ENCODE measurements around the gene ADM5.
A peak's percentile ranks its signal among the peaks of the same experiment; 100 is the strongest.

ADM5 gene

DNA sequence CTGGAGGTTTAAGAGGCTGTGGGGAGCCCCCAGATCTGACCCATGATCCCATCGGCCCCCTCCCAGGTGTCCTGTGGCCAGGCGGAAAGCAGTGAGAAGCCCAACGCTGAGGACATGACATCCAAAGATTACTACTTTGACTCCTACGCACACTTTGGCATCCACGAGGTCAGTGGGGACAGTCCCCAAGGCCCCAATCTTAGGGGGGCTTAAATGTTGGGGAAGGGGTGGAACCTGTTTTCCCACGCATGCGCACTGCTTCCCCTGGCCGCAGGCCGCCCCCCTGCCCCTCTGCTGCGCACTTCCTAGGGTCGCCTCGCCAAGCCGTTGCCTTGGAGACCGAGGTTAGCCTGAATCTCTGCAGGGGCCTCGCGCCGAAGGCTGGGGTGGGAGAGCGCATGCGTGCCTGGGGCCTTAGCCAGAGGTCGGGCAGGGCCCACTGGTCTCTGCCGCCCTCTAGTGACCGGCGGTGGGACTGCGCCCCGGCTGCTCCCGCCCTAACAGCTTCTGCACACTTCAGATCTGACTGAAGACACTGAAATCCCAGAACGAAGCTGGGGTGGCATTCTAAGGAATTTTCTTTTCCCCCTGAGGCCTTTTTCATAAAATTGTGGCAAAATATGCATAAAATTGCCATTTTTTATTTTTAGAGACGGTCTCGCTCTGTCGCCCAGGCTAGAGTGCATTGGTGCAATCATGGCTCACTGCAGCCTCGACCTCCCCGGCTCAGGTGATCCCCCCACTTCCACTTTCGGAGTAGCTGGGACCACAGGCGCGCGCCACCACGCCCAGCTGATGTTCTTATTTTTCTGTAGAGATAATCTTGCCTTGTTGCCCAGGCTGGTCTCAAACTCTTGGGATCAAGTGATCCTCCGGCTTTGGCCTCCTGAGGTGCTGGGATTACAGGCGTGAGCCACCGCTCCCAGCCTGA is 8.7 kb upstream of the ADM5 start:
- peak; percentile 93 for DNase-seq

DNA sequence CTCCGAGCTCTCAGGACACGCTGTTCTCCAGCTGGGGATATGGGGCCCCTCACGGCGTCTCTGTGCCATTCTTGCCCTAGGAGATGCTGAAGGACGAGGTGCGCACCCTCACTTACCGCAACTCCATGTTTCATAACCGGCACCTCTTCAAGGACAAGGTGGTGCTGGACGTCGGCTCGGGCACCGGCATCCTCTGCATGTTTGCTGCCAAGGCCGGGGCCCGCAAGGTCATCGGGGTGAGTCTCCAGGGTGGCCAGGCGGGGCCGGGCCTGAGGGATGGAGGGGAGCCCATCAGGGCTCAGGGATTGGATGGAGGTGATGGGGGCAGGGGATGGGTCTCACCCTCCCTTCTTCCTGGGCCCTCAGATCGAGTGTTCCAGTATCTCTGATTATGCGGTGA is 7.6 kb upstream of the ADM5 start:
- no peak for DNase-seq

DNA sequence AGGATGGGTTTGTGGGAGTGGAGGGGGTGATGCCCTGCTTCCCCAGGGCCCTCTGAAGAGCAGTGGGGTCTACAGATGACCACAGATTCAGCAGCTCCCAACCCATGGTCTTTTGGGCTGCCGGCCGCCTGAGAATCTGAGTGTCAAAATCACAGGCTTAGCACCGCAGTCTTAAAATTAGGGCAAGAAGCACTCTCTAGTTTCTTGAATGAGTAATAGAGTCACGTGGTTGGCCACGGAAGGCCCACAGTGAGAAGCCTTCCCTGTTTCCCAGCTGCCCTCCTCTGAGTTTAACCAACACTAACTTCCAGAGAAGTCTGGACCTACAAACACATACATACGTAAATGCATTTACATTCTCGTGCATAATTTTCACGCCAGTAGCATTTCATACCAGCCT is 7.1 kb upstream of the ADM5 start:
- no peak for DNase-seq

DNA sequence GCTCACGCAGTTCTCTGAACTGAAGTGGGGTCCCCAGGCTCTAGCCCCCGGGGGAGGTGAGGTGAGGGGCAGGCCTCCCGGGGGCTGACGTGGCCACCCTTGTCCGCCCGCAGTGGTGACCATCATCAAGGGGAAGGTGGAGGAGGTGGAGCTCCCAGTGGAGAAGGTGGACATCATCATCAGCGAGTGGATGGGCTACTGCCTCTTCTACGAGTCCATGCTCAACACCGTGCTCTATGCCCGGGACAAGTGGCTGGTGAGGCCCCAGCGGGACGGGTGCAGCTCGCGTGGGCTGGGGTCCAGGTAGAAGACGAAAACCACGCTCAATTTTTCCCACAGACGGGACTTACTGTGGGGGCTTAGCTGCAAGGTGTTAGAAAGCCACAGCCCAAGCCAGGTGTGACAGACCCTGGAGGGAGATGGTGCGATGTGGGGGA is 5.6 kb upstream of the ADM5 start:
- DNase-seq, result no peak

DNA sequence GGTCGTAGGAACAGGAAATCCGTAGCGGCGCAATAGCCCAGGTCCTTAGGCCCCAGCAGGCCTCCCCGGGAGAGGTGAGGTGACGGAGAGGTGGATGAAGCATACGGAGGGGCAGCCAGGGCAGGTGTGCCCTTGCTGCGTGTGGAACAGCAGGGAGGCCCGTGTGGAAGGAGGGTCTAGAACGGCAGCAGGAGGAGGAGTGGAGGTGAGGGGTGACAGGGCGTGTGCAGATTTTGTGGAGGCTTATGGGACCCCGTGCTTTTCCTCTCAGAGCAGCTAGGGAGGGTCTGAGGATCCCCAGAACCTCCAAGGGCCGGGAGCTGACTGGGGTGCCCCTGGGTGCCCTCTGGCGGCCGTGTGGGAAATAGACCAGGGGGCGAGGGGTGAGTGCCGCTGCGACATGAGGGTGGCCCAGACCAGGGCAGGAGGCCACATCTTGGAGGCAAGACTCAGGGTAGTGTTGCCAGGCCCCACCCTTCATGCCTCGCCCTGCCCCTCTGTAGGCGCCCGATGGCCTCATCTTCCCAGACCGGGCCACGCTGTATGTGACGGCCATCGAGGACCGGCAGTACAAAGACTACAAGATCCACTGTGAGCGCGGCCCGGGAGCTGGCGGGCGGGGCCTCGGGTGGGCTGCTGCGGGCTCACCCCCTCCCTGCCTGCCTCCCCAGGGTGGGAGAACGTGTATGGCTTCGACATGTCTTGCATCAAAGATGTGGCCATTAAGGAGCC is 5.0 kb upstream of the ADM5 start:
- peak; percentile 36 for DNase-seq

DNA sequence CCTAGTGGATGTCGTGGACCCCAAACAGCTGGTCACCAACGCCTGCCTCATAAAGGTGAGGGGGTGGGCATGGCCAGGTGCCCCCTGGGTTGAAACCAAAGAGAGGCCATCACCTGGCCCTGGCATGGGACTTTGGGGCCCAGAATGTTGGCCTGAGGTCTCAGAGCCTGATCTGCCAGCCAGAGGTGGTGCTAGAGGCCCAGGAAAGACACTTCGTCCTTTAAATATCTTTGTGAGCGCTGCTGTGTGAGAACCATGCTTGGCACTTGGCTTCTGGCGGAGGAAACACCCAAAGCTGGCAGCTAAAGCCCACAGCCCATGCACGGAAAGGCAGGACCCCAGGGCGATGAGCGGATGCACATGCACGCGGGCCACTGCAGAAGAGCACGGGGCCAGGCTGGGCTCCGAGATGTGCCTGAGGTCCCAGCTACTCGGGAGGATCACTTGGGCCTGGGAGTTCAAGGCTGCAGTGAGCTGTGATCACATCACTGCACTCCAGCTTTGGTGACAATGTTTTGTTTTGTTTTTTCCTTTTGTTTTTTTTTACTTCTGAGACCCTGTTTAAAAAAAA is 4.3 kb upstream of the ADM5 start:
- DNase-seq, result no peak

GRCh38 chr19:49685845-49686332 is 3.5 kb upstream of the ADM5 start:
- no peak for DNase-seq

- DNase-seq, result no peak
Observed at GRCh38 chr19:49686503-49687088, 2.8 kb upstream of the ADM5 start.

DNA sequence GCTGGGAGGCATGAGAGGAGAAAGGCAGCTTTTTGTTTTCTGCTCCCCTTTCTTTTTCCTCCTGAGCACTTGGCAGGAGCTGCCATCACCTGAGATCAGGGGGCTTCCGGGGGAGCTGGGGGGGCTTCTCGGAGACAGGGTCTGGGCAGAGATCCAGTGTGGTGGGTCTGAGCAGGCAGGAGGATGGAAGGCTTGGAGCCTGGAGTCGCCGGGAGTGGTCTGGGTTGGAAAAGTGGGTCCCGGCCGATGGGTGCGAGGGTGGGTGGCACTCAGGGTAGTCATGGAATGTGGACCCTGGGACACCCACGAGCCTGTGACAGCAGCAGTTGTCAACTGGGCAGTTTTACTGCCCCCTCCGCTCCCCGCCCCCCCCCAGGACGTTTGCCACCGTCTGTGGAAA is 2.2 kb upstream of the ADM5 start:
- no peak for DNase-seq

DNA sequence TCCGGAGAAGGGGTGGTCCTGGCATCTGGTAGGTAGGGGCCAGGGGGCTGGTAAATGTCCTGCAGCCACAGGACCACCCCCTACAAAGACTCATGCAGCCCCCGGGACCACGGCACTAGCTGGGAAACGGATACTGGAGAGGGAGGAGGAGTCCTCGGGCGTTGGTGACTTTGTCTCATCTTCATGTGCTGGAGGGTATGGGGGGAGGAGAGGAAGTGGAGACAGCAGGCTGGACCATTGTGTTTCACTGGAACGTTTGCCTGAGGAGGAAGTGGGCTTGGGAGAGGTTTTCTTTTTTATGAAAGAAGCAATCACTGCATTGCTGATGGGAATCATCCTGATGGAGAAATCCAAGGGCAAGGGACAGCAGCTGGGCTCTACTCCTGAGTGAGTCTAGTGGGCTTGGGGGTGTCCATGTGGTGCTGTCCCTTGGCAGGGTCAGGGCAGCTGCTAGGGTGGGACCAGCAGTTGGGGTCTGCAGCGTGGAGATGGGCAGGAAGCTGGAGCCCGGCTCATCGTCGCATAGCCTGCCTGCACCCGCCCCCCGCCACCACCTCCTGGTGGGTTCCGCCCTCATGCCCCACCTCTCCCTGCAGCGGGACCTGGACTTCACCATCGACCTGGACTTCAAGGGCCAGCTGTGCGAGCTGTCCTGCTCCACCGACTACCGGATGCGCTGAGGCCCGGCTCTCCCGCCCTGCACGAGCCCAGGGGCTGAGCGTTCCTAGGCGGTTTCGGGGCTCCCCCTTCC is 1.7 kb upstream of the ADM5 start:
- DNase-seq, result no peak

- no peak for DNase-seq
Observed at GRCh38 chr19:49688531-49689132, 762 bp upstream of the ADM5 start.

- no peak for DNase-seq
Observed at GRCh38 chr19:49690079-49690655, 773 bp downstream of the ADM5 start.

GRCh38 chr19:49690656-49691242 is 1.4 kb downstream of the ADM5 start, which contains the start of gene CPT1C:
TSS of gene CPT1C (plus strand) at chr19:49691116. CDS start at chr19:49692253, 1,137 bp downstream.
- peak; percentile 69 for DNase-seq

GRCh38 chr19:49691243-49692146 is 2.1 kb downstream of the ADM5 start:
- DNase-seq, result no peak

GRCh38 chr19:49692147-49692506 is 2.7 kb downstream of the ADM5 start:
- no peak for DNase-seq

DNA sequence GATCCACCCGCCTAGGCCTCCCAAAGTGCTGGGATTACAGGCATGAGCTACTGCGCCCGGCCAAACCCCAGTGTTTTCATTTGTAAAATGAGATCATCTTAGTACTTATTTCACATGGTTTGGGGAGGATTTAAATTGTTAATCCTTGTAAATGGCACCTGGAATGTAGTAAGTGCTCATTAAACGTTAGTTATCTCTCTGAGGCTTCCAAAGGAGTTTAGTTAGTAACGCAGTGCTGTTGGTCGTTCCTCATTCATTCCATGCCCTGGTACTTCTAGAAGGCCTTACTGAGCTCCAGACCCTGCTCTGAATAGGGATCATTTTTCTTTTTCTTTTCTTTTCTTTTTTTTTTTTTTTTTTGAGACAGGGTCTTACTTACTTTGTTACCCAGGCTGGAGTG is 6.7 kb downstream of the ADM5 start:
- no peak for DNase-seq

DNA sequence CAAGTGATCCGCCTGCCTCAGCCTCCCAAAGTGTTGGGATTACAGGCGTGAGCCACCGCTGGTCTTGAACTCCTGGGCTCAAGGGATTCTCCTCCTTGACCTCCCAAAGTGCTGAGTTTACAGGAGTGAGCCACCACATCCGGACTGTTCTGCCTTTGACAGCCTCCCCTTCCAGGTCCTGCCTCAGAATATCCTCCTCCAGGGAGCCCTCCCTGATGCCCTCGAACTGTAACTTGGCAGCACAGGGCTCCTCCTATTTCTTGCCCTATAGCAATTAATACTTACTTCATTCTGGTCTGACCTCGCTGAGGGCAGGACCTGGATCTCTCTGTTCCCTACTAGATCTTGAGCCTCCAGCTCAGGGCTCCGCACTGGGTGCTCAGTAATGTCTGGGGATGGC is 7.5 kb downstream of the ADM5 start:
- no peak for DNase-seq

DNA sequence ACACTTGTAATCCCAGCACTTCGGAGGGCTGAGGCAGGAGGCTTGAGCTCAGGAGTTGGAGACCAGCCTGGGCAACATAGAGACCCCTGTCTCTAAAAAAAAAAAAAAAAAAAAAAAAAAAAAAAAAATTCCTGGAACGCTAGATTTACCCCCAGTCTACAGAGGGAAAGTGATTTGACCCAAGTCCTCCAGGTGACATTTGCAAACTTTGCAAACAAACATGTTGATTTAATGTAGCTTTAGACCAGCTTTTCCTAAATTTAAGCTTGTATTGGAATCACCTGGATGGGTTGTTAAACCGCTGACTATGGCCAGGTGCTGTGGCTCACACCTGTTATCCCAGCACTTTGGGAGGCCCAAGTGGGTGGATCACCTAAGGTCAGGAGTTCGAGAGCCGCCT is 10.0 kb downstream of the ADM5 start:
- no peak for DNase-seq

- no peak for DNase-seq
Observed at GRCh38 chr19:49700563-49700962, 11.2 kb downstream of the ADM5 start.

GRCh38 chr19:49701271-49701786 is 11.9 kb downstream of the ADM5 start:
- no peak for DNase-seq

Data from CD4-positive, alpha-beta T cell treated with Interleukin-17A for 1 hour (primary cell).